K562 (cell line): ENCODE results near the gene PCDH1. TPM values are rescaled to one million over a fixed set of nuclear protein-coding genes. Genes with fewer than 3 reads are reported as not detected.

Source experiments
- ATAC-seq: fragments of 200-7000 bp; cut with Tn5 transposase; 3 replicates; pipeline ENCODE4 v1.9.1; 2020; ENCODE audit warnings: moderate library complexity
- BruUV-seq: library from RNA; stranded (reverse); fragments of 400-500 nt; replicated peaks from 2 replicates; lab custom pipeline; 2021; lab: Mats Ljungman, UMichigan
- CTCF ChIA-PET: fragments of 300-600 bp; formaldehyde crosslinking; extraction: SDS; loops from one replicate; lab custom pipeline; 2021; ENCODE audit warnings: low intra/inter-chr PET ratio; lab: Yijun Ruan, JAX
- POLR2A ChIA-PET: fragments of 300-600, 350-650 bp; sonication (Branson Sonifier 250); formaldehyde crosslinking; extraction: SDS; loops from one replicate; lab custom pipeline; 2021; ENCODE audit warnings: antibody characterized with exemption, inconsistent platforms; lab: Yijun Ruan, JAX
- DNase-seq, 4 experiments: peaks; one replicate each; pipeline versions ENCODE4 v3.0.0 to v3.0.0-alpha.2; 2011 to 2018; ENCODE audit warnings: low spot score in 3 of 4, mixed read lengths in 3 of 4; ENCODE audit errors: extremely low read depth in 1 of 4
- FAIRE-seq: peaks from 2 replicates; lab custom pipeline; 2011; peaks lifted over from hg19 to GRCh38; lab: Jason Lieb, UNC
- H2AFZ ChIP-seq: 2 replicates; pipeline ENCODE4 v1.6.0; 2011; ENCODE audit warnings: low read depth, low read length, control low read depth, inconsistent platforms
- H3K27ac ChIP-seq: fragments of 200-600 bp; 3 replicates; pipeline ENCODE4 v1.8.0; 2011; ENCODE audit warnings: low read depth, mild to moderate bottlenecking, control low read depth, inconsistent platforms, low read length, moderate library complexity, mixed read lengths; ENCODE audit errors: extremely low read depth
- H3K27me3 ChIP-seq, 2 experiments: fragments of 300-600 bp in 1 of 2; 2 replicates in 1 of 2; 3 replicates in 1 of 2; pipeline versions ENCODE4 v1.6.0 to v1.8.0; 2011; ENCODE audit warnings: inconsistent platforms in 2 of 2, low read length in 2 of 2, mild to moderate bottlenecking in 1 of 2, mixed read lengths in 1 of 2, moderate library complexity in 1 of 2; ENCODE audit not compliant: control insufficient read depth in 2 of 2, insufficient read depth in 2 of 2
- H3K36me3 ChIP-seq: fragments of 300-600 bp; 3 replicates; pipeline ENCODE4 v1.8.0; 2011; ENCODE audit warnings: mild to moderate bottlenecking, low read length, inconsistent platforms; ENCODE audit not compliant: control insufficient read depth, insufficient read depth
- H3K4me1 ChIP-seq, 2 experiments: fragments of 200-600 bp in 1 of 2; replicated peaks in 1 of 2; 2 replicates in 1 of 2; 3 replicates in 1 of 2; pipeline versions ENCODE4 v1.5.1 to v1.8.0; 2011; ENCODE audit warnings: inconsistent platforms in 2 of 2, low read length in 2 of 2, mild to moderate bottlenecking in 1 of 2, mixed read lengths in 1 of 2, moderate library complexity in 1 of 2; ENCODE audit not compliant: control insufficient read depth in 2 of 2, insufficient read depth in 2 of 2
- H3K4me2 ChIP-seq: 2 replicates; pipeline ENCODE4 v1.6.1; 2011; ENCODE audit warnings: low read length, control low read depth, inconsistent platforms, mixed read lengths; ENCODE audit not compliant: insufficient read depth
- H3K4me3 ChIP-seq: fragments of 200-600 bp; sonication (generic), shearing (Covaris generic); 2 replicates; pipeline ENCODE4 v1.5.1; 2016; ENCODE audit warnings: control low read depth, inconsistent platforms
- H3K79me2 ChIP-seq: fragments of 200-600 bp; 3 replicates; pipeline ENCODE4 v1.8.0; 2011; ENCODE audit warnings: low read length, inconsistent platforms; ENCODE audit not compliant: control insufficient read depth, insufficient read depth
- H3K9ac ChIP-seq, 2 experiments: 2 replicates each; pipeline versions ENCODE4 v1.6.0 to v1.6.1; 2011; ENCODE audit warnings: low read depth in 2 of 2, low read length in 2 of 2, control low read depth in 1 of 2, inconsistent platforms in 1 of 2, mild to moderate bottlenecking in 1 of 2, mixed read lengths in 1 of 2; ENCODE audit not compliant: insufficient read depth in 1 of 2
- H3K9me1 ChIP-seq: one replicate; pipeline ENCODE4 v1.6.0; 2011; ENCODE audit warnings: inconsistent platforms, mild to moderate bottlenecking, low read length, moderate library complexity; ENCODE audit not compliant: control insufficient read depth, insufficient read depth
- H3K9me3 ChIP-seq: replicated peaks from 2 replicates; pipeline ENCODE4 v1.5.1; 2011; ENCODE audit warnings: low read depth, low read length, inconsistent platforms; ENCODE audit not compliant: control insufficient read depth, insufficient read depth
- H4K20me1 ChIP-seq: replicated peaks from 2 replicates; pipeline ENCODE4 v1.6.1; 2011; ENCODE audit warnings: low read length, inconsistent platforms, mixed read lengths; ENCODE audit not compliant: control insufficient read depth, insufficient read depth
- ETV1 ChIP-seq: fragments of 450-650 bp; conservative IDR thresholded peaks from 2 replicates; pipeline ENCODE4 v1.6.1; 2016; ENCODE audit warnings: missing genetic modification characterization, control low read depth, low read depth, missing compliant biosample characterization
- HBP1 ChIP-seq: fragments of 450-650 bp; formaldehyde crosslinking; IDR thresholded peaks from 2 replicates; pipeline ENCODE4 v1.4.0; 2022; ENCODE audit warnings: missing genetic modification characterization
- OTX1 ChIP-seq: fragments of 450-650 bp; formaldehyde crosslinking; IDR thresholded peaks from 2 replicates; pipeline ENCODE4 v1.4.0; 2022; ENCODE audit warnings: mild to moderate bottlenecking
- RBFOX2 ChIP-seq: fragments of 200-400 bp; formaldehyde crosslinking; IDR thresholded peaks from 2 replicates; pipeline ENCODE4 v1.6.1; 2017; ENCODE audit warnings: low read depth, mild to moderate bottlenecking, low read length, moderate library complexity
- SRSF1 ChIP-seq: fragments of 200-400 bp; formaldehyde crosslinking; IDR thresholded peaks from 2 replicates; pipeline ENCODE4 v1.6.1; 2017; ENCODE audit warnings: mild to moderate bottlenecking, low read depth, low read length, moderate library complexity
- TAF7 ChIP-seq: fragments of 450-650 bp; IDR thresholded peaks from 2 replicates; pipeline ENCODE4 v1.6.1; 2016; ENCODE audit warnings: missing genetic modification characterization, missing compliant biosample characterization
- TEAD1 ChIP-seq, 2 experiments: fragments of 450-650 bp in 1 of 2; sonication (generic) in 1 of 2; formaldehyde crosslinking; IDR thresholded peaks; 2 replicates each; pipeline versions ENCODE4 v1.4.0 to v1.8.0; 2020 to 2022; ENCODE audit warnings: mild to moderate bottlenecking in 2 of 2, missing genetic modification reagents in 1 of 2
- TEAD4 ChIP-seq, 2 experiments: sonication (generic) in 1 of 2; formaldehyde crosslinking in 1 of 2; IDR thresholded peaks; 2 replicates each; pipeline versions ENCODE4 v1.6.1 to v1.8.0; 2012 to 2022; ENCODE audit warnings: borderline replicate concordance in 1 of 2, inconsistent platforms in 1 of 2, low read length in 1 of 2, mild to moderate bottlenecking in 1 of 2, missing genetic modification reagents in 1 of 2
- TGIF2 ChIP-seq: sonication (generic); formaldehyde crosslinking; IDR thresholded peaks from 2 replicates; pipeline ENCODE4 v1.8.1; 2022; ENCODE audit warnings: mild to moderate bottlenecking, missing genetic modification reagents, moderate library complexity
- THRB ChIP-seq: fragments of 450-650 bp; formaldehyde crosslinking; conservative IDR thresholded peaks from 2 replicates; pipeline ENCODE4 v1.4.0; 2022; ENCODE audit warnings: mild to moderate bottlenecking, missing genetic modification characterization
- VEZF1 ChIP-seq: fragments of 200-800 bp; sonication (Bioruptor generic); IDR thresholded peaks from 2 replicates; pipeline ENCODE4 v1.6.1; 2017; ENCODE audit warnings: missing genetic modification characterization, missing compliant biosample characterization
- ZBTB2 ChIP-seq: fragments of 450-650 bp; IDR thresholded peaks from 2 replicates; pipeline ENCODE4 v1.6.1; 2016; ENCODE audit warnings: antibody characterized with exemption
- WGBS: fragments of 100-300 bp; shearing (Covaris generic); methylation state at CpG from one replicate; pipeline ENCODE4 v1.1.6; 2016; ENCODE audit warnings: low coverage, mixed read lengths; ENCODE audit not compliant: insufficient coverage; ENCODE audit errors: missing lambda C conversion rate; 5-methylcytosine and 5-hydroxymethylcytosine counted together
- in situ Hi-C: fragments of 300-500 bp; cut with MboI; formaldehyde crosslinking; loops from 4 replicates; pipeline ENCODE4 v1.15.0; 2018; ENCODE audit warnings: inconsistent platforms, mixed read lengths
- intact Hi-C: fragments of 100-400 bp; cut with micrococcal nuclease; formaldehyde crosslinking; loops from 2 replicates; pipeline ENCODE4 v1.14.2; 2022
- polyA plus RNA-seq, 8 experiments: library from polyadenylated mRNA; depleted of rRNA in 4 of 8; stranded (reverse) in 5 of 8; unstranded in 3 of 8; fragments of >200 nt; fragmentation: Nextera tagmentation in 2 of 8; fragmentation: Illumina TruSeq in 1 of 8; extraction: Ambion mirVana in 2 of 8; extraction: Trizol in 1 of 8; gene quantifications; 2 replicates each; pipeline versions ENCODE4 v1.2.1 to v1.2.3, GENCODE V29; 2011 to 2014; ENCODE audit warnings: inconsistent platforms in 1 of 8, missing spikeins in 1 of 8
- total RNA-seq, 7 experiments: library from RNA; depleted of rRNA in 6 of 7; stranded (reverse); fragments of >200 nt in 6 of 7; fragmentation: Illumina TruSeq in 2 of 7; extraction: Trizol in 2 of 7; gene quantifications; 2 replicates each; pipeline versions ENCODE4 v1.2.1 to v1.2.3, GENCODE V29; 2011 to 2021; ENCODE audit warnings: low replicate concordance in 1 of 7

The PCDH1 gene
- total and polyA plus RNA-seq, 9 of the 15 experiments (the other 6 are each of a cell fraction or from before 2014, with no cell fraction given): 0.11 to 3.6 (median 1.9) TPM; not detected in 1

- ChIA-PET CTCF (interaction anchor here (0.6 kb wide), 1 partner anchor 94 kb away, joined by 3 read pairs; no protein-coding TSS in a partner anchor), POLR2A (interaction anchor here (0.6 kb wide), 1 partner anchor 106 kb away, joined by 5 read pairs; no protein-coding TSS in a partner anchor)
- H3K4me1 ChIP-seq: peaks cover under 1 to 6% of the 10 kb centered on the region in 2 experiments; a peak in 4 of 5 replicates
- H3K9ac ChIP-seq: peak overlapping the region in 1 of 2 experiments; percentile 55; a peak in 1 of 4 replicates
- no peaks in the 10 kb centered on the region for H3K79me2 ChIP-seq
- 0 out of 2 replicates have a peak, but pooled peaks cover 4% of the 10 kb centered on the region for H4K20me1 ChIP-seq
- no peak overlapping the region for H2AFZ ChIP-seq
- peak; percentile 80 for ATAC-seq
- no peak overlapping the region for H3K4me2 ChIP-seq
- no peak overlapping the region for H3K4me3 ChIP-seq
- intact Hi-C loops: loop anchor here (5.0 to 10.0 kb wide), 2 partner anchors 54 to 153 kb away; partner anchors contain the start of gene RNF14
- in situ Hi-C loops: loop anchor here (10.0 kb wide), 1 partner anchor 107 kb away; no protein-coding TSS in a partner anchor
- H3K9me1 ChIP-seq: no peaks in the 10 kb centered on the region
- H3K27ac ChIP-seq: no peak overlapping the region
- 13% methylated on average over 24 of the region's 29 CpGs for WGBS
- H3K9me3 ChIP-seq: no peaks in the 10 kb centered on the region
- no TSS peak for BruUV-seq
- H3K36me3 ChIP-seq: no peaks in the 10 kb centered on the region
- peak; percentile 51 to 82 (median 76) for DNase-seq
- peak; percentile 59 for FAIRE-seq
- H3K27me3 ChIP-seq: peaks cover 11 to 29% of the 10 kb centered on the region in 2 experiments
- TF ChIP-seq THRB (peak; percentile 60; the same call in 1 of the 2 replicates), OTX1 (CRISPR knock-in tag) (0 out of 2 replicates have a peak, but pooled peaks have one; percentile 17), ZBTB2 (0 out of 2 replicates have a peak, but pooled peaks have one; percentile 19), VEZF1 (CRISPR knock-in tag) (peak; percentile 30; the same call in 1 of the 2 replicates), HBP1 (CRISPR knock-in tag) (peak; percentile 80; the same call in 1 of the 2 replicates), SRSF1 (no peak), ETV1 (tag) (no peak), RBFOX2 (no peak), TAF7 (tag) (0 out of 2 replicates have a peak, but pooled peaks have one; percentile 11), TEAD4 (IDR thresholded peaks at IDR 0.05; ENCODE audit: low read length) (peak; percentile 57), TEAD4 (CRISPR knock-in tag; IDR thresholded peaks at IDR 0.05; ENCODE audit: borderline replicate concordance) (0 out of 2 replicates have a peak, but pooled peaks have one; percentile 46), TGIF2 (CRISPR knock-in tag) (no peak), TEAD1 (CRISPR knock-in tag; IDR thresholded peaks at IDR 0.05) (peak; percentile 9 to 93; a peak in 2 of 4 replicates)
Observed at GRCh38 chr5:141811287-141812155, 66.7 kb downstream of the PCDH1 start.
